Head of caudate nucleus (tissue), 42 donors: ENCODE data around the gene CEP250.
"Not testable (repeated sequence)": the region's sequence is repeated elsewhere in the genome, so short reads cannot be mapped to it uniquely, and the experiment has no call there.

Experiments
- DNase-seq, 42 donors: peaks; one replicate each; pipeline versions ENCODE4 v3.0.0 to v3.0.0-alpha.2; 2020 to 2021; ENCODE audit warnings: mixed read lengths in 7 of 42
- intact Hi-C: fragments of 100-400 bp; cut with DNase I; formaldehyde crosslinking; loops from one replicate; pipeline ENCODE4 v1.15.0; 2022

Gene CEP250

DNA sequence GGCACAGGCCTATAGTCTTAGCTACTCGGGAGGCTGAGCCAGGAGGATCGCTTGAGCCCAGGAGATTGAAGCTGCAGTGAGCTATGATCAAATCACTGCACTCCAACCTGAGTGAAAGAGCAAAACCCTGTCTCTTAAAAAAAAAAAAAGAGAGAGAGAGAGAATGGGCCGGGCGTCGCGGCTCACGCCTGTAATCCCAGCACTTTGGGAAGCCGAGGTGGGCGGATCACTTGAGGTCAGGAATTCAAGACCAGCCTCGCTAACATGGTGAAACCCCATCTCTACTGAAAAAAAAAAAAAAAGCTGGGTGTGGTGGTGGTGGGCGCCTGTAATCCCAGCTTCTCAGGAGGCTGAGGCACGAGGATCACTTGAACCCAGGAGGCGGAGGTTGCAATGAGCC, 5.5 kb upstream of the CEP250 start:
- intact Hi-C loops = loop anchor here (10.0 kb wide), 1 partner anchor 145 kb away; no protein-coding TSS in a partner anchor
- DNase-seq = not testable (repeated sequence)

DNA sequence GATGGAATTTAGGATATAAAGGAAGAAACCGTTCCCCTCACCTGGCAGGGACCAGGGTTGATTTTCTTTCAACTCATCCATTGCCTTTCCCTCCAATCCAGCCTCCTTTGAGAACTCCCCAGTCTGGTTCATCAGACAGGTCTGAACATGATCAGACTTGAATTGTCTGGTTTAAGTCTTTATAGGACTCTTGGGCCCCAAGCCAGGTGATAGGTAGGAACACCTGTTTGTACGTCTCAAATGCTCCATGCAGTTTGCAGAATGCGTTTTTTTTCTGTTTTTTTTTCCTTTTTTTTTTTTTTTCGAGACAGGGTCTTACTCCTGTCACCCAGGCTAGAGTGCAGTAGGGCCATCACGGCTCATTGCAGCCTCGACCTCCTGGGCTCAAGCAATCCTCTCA, 4.1 kb upstream of the CEP250 start:
- intact Hi-C loops = no loop called here
- no peak for DNase-seq

DNA sequence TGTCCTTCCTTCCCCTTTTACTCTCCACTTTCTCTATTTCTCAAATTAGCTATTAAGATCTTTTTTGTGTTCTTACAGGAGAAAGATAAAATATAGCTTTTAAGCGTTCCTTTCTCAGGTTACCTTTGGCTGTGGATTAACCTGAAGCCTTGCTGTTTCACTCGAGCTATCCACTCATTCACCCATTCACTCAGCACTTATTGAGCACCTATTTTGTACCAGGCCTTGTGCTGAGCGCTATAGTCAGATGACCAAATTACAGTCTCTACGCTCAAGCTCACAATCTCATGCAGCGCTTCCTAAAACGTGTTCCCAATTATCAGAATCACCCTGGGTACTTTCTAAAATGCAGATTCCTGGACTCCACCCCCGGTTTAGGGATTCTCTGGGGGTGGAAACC, 1.8 kb upstream of the CEP250 start:
- DNase-seq = no peak
- intact Hi-C loops = no loop called here

DNA sequence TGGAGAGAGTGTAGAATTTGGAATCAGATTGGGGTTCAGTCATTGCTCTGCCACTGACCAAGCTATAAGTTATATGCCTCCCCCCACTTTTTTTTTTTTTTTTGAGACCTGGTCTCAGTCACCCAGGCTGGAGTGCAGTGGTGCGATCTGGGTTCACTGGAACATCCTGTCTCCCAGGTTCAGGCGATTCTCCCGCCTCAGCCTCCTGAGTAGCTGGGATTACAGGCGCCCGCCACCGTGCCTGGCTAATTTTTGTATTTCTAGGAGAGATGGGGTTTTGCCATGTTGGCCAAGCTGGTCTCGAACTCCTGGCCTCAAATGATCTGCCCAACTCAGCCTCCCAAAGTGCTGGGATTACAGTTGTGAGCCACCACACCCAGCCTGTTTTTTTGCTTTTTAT, 1.3 kb downstream of the CEP250 start:
- DNase-seq, intact Hi-C loops: not testable (repeated sequence)

DNA sequence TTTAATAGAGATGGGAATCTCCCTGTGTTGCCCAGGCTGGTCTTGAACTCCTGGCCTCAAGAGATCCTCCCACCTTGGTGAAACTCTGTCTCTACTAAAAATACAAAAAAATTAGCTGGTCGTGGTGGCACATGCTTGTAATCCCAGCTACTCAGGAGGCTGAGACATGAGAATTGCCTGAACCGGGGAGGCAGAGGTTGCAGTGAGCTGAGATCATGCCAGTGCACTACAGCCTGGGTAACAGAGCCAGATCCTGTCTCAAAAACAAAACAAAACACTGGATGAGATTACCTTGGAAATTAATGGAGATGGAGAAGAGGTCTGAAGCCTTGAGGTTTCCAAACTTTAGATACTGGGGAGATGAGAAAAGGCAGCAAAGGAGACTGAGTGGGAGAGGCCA, 2.1 kb downstream of the CEP250 start:
- DNase-seq, intact Hi-C loops: not testable (repeated sequence)

DNA sequence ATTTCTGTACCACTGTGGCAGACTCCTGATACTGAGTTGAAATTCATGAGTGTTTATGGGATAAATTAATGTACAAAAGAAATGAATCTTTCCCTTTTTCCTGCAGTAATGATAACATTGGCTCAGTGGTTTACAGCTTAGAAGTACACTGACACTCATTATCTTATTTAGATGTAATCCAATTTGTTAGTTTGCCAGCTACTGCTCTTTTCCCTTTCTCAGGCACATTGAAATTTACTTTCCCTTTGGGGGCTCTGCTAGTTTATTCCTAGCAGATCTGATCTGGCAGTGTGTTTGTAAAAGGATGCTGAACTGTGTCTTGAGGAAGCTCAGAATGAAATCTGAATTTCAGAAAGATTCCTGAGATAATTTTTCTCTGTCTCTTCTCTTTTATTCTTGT, 3.0 kb downstream of the CEP250 start:
- intact Hi-C loops = no loop called here
- DNase-seq = no peak

DNA sequence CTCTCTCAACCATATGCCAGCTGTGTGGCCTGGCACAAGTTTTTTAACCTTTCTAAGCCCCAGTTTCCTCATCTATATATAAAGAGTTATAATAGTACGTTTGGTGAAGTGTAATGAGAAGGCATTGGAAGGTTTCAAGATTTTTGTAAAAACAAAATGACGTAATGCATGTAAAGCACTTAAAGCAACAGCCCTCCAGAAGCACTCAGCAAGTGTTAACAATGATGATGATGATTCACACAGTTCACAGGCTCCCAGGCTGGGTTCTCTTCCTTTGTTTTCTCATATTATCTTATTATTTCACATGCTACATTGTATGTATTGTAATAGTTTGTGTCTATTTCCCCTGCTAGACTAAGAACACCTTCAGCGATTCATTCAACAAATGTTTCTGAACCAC, 6.2 kb downstream of the CEP250 start:
- intact Hi-C loops = no loop called here
- DNase-seq = no peak

DNA sequence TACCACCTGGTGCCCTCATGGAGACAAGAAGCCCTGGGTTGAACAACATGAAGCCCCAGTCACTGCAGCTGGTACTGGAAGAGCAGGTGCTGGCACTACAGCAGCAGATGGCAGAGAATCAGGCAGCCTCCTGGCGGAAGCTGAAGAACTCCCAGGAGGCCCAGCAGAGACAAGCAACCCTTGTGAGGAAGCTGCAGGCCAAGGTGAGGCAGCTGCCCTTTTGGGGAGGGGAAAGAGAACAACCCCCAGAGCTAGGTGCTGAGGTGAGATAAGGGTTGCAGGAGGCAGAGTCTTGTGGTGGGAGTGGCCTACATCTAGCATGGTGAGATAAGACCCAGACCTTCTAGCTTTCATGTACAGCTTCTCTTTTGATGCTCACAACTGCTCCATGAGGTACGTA, 7.0 kb downstream of the CEP250 start:
- DNase-seq = no peak
- intact Hi-C loops = no loop called here

DNA sequence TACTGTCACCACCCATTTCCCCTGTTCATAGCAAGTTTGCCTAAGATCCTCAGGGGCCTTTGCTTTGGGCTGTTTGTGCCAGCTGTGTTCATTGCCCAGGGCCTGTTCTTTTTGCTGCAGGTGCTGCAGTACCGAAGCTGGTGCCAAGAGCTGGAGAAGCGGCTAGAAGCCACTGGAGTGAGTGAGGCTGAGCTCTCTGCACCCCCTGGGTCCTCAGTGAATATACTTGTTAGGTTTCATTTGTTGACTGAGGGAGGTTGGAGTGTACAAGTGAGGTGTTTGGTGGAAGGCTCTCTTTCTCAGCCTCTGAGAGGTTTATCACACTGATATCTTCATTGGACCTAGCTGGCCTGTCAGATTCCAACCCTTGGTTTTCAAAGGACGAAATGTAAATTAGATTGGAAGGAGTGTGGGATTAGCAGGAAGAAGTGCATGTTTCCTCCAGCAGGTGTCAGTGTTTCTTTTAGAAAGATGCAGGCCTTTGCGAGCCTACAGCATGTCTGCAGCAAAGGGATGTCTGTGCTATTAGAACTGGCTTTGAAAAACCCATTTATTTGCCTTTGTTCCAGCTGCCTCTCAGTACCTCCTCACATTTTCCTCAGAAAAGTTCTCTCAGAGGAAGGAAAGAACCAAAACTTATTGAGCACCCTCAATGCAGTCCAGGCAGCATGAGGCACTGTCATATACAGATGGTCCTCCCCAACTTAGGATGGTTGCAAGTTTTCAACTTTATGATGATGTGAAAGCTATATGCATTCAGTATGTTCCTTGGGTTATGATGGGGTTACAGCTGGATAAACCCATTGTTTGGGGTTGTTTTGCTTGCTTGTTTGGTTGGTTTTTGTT, 8.3 kb downstream of the CEP250 start:
- DNase-seq = peak in 39 of 42 donors; percentile 16 to 90 (median 65)
- intact Hi-C loops = no loop called here

DNA sequence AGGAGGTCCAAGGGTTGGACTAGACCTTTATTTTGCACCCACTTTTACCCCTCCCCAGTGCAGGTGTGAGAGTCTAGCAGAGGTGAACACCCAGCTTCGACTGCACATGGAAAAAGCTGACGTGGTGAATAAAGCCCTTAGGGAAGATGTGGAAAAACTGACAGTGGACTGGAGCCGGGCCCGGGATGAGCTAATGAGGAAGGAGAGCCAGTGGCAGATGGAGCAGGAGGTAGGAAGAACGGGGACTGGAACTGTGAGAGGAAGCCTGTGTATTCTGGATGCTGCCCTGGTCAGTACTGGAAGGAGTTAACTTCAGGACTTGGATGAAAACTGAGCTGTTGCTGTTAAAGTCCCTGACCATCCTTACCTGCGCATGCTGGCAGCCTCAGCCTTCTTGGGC, 10.6 kb downstream of the CEP250 start:
- no peak for DNase-seq
- intact Hi-C loops = no loop called here

DNA sequence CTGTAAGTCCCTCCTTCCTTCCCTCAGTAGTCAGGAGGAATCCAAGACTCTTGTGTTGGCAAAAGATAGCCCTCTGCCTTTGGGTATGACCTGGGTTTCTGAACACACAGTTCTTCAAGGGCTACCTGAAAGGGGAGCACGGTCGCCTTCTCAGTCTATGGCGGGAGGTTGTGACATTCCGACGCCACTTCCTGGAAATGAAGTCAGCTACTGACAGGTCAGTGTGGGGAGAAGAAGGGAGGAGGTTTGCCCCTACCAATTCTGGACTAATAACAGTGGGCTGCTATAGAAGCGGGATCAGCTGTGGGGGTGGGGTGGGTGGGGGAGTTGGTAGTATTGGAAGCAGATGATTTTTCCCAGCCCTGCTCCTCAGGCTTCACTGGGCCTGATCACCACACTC, 11.5 kb downstream of the CEP250 start:
- intact Hi-C loops = no loop called here
- DNase-seq = no peak

DNA sequence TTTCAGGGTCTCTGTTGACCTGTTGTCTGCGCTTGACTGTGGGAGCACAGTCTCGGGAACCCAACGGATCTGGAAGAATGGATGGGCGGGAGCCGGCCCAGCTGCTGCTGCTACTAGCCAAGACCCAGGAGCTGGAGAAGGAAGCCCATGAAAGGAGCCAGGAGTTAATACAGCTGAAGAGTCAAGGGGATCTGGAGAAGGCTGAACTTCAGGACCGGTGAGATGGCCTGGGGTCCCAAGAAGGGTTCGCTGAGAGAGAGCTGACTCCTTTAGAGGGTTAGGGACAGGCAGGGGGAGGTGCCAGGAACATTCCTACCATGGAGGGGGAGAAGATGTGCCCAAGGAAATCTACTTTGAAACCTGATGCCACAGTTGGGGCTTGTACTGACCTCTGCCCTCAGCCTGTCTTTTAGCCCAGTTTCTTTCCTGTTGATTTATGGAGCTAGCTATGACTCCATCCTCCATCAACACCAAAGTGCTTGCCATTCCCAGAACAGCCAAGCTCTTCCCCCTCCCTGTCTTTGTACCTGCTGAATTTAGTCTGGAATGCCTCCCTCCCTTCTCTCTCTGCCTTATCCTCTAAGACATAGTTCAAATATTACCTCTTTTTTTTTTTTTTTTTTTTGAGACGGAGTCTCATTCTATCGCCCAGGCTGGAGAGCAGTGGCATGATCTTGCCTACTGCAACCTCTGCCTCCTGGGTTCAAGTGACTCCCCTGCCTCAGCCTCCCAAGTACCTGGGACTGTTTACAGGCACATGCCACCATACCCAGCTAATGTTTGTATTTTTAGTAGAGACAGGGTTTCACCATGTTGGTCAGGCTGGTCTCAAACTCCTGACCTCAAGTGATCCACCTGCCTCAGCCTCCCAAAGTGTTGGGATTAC, 12.2 kb downstream of the CEP250 start:
- DNase-seq = no peak

DNA sequence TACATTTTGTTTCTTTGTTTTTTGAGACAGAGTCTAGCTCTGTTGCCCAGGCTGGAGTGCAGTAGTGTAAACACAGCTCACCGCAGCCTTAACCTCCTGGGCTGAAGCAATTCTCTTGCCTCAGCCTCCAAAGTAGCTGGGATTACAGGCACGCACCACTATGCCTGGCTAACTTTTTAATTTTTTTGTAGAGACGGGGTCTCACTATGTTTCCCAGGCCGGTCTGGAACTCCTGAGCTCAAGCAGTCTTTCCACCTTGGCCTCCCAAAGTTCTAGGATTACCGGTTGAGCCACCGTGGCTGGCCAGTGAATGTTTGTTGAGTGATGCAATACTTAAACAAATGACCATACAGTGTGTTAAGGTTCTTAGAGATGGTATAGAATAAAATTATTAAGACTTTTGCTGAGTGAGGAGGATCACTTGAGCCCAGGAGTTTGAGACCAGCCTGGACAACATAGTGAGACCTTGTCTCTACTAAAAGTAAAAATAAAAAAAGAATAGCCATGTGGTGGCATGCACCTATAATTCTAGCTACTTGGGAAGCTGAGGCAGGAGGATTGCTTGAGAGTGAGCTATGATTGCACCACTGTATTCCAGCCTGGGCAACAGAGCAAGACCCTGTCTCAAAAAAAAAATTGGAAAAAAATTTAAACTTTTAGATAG, 13.4 kb downstream of the CEP250 start:
- no peak for DNase-seq
- intact Hi-C loops = no loop called here

More for the DNA sequence above, 12.2 kb downstream of the CEP250 start:
- intact Hi-C loops = no loop called here

DNA sequence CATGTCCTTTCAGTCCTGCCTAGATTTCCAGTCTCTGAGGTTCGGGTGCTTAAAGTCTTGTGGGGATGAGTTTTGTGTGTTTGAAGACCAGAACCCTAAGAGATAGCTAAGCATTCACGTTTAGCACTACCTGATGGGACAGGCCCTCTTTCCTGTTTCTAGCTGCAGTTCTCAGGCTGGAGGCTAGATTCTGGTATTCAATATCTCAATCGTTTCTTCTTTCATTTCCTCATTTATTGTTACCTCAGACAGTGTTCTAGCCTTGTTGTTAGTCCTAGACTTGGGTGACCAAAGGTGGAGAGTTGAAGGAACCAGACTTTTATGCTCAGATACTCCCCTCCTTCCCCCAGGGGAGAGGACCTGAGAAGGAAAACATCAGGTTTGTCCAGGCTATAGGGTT, 16.8 kb downstream of the CEP250 start:
- no peak for DNase-seq
- intact Hi-C loops = no loop called here

DNA sequence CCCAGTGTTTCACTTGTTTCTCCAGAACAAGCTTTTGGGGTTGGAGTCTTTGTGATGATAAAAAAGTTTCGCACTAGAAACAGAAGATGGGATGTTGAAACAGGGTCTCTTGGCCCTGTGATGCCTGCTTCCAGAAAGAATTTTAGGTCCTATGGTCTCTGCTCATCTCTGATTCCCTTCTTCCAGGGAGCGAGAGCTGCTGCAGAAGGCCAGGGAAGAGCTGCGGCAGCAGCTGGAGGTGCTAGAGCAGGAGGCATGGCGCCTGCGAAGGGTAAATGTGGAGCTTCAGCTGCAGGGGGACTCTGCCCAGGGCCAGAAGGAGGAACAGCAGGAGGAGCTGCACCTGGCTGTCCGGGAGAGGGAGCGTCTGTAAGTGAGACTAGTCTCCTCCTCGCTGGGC, 18.3 kb downstream of the CEP250 start:
- no peak for DNase-seq
- intact Hi-C loops = no loop called here

DNA sequence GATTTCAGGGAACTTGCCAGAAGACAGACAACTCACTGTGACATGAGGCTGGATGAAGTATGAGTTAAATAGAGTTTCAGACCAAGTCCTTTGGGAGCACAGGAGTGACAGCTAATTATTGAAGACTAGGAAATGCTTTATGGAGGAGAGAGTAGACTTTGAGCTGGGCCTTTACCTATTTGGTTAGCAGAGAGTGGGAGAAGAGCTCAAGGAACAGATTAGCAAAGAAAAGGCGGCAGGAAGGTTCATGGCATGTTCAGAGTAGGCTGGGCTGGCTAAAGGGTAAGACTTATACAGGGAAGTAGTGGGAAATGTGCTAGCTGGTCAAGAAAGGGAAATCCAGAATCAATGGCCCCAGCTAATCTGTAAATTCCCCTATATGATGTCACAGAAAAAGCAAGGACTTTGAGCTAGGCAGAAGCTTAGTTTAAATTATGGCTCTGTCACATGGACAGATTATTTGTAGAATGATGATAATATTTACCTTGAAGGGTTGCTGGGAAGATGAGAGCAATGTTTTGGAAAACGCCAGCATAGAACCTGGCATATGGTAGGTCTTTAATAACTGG, 19.0 kb downstream of the CEP250 start:
- intact Hi-C loops = no loop called here
- no peak for DNase-seq

DNA sequence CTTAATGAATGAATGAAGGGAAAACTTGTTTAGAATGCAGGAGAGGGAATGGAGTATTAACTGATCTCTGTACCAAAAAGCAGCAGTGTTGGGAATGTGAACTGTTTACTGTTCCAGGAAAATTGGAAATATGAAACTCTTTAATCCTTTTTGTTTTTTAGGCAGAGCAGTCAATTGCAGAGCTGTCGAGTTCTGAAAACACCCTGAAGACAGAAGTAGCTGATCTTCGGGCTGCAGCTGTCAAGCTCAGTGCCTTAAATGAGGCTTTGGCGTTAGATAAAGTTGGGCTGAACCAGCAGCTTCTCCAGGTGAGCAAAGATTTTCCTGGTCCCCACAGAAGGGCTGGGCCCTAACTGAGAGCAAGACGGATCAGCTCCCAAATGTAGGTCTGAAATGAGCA, 20.9 kb downstream of the CEP250 start:
- intact Hi-C loops = no loop called here
- DNase-seq = no peak

DNA sequence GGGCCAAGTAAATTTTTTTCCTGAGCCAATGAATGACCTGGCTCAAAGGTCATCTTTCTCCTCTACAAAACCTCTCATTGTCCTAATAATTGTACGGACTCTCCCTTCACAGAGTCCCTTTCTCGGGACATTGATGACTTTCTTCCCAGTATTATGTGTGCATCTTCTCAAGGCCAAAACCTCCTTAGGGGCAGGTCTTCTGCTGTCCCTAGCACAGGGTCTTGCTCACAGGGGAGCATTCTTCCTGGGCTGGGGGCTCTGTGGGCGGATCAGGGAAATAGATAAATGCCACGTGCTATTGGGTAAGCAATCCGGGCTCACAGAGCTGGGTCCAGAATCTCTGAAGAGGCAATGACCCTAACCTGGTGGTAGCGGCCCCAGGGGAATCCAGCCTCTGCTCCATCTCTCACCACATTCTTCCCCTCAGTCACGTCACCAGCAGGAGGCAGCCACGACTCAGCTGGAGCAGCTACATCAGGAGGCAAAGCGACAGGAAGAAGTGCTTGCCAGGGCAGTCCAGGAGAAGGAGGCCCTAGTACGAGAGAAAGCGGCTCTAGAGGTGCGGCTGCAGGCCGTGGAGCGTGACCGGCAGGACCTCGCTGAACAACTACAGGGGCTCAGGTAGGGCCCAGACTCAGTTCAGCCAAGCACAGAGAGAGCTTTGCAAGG, 23.5 kb downstream of the CEP250 start:
- no peak for DNase-seq
- intact Hi-C loops = no loop called here

DNA sequence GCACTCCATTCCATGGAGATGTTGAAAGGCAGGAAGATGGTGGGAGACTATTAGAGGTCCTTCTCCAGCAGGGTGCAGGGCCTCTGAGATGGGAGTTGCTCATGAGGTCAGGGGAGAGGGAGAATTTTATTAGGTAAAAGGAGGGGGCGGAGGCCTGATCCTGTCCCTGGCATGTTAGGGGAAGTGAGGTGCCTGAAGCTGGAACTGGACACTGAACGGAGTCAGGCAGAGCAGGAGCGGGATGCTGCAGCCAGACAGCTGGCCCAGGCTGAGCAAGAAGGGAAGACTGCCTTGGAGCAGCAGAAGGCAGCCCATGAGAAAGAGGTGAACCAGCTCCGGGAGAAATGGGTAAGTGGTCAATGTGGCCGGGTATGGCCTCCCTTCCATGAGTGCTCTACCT, 24.4 kb downstream of the CEP250 start:
- intact Hi-C loops = no loop called here
- DNase-seq = no peak
